Epithelial cell of esophagus (primary cell): ENCODE measurements around the gene HSPA14.

ENCODE experiments used
- DNase-seq: peaks from one replicate; pipeline ENCODE4 v3.0.0; 2010; ENCODE audit warnings: low read depth
- H3K4me3 ChIP-seq: 2 replicates; pipeline ENCODE4 v1.5.1; 2011; ENCODE audit warnings: mild to moderate bottlenecking, low read length, control low read depth
- TF ChIP-seq, protein P1 (sequence below): IDR thresholded peaks from 2 replicates; pipeline ENCODE4 v1.5.1; 2011; ENCODE audit warnings: low read depth, mild to moderate bottlenecking, low read length, control low read depth, inconsistent platforms; ENCODE audit not compliant: insufficient read depth; ENCODE audit errors: missing control alignments

HSPA14 gene

DNA sequence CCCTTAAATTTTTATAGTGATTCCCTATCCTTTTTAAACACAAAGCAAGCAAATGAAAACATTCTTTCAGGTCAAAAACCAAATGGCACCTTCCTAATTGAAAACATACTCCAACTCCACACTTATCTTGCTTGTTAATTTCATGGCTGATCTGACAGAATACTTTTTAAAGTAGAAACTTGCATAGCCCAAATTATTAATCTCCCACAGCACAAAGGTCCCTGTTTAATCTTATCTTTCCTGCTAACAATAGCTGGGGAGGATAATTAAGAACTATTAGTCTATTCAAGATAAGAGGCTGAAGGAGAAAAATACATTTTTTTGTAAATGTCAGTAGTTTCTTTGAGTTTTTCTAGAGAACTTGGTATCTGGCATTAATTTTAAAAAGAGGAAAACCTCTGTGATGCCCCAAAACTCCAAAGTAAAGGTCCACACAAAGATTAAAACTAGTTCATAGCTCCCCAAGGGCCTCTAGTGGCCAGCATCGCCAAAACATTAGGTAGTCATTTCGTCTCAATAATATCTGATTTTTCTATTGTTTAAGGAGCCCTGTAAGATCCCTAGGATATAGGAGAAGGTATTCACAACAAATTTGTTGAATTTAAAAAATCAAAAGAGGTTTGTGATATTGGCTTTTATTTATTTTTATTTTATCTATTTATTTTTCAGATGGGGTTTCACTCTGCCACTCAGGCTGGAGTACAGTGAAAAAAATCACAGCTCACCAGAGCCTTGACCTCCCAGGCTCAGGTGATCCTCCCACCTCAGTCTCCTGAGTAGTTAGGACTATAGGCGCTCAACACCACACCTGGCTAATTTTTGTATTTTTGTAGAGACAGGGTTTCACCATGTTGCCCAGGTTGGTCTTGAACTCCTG lies 15.0 kb upstream of the HSPA14 start:
- TF ChIP-seq, protein P1, sequence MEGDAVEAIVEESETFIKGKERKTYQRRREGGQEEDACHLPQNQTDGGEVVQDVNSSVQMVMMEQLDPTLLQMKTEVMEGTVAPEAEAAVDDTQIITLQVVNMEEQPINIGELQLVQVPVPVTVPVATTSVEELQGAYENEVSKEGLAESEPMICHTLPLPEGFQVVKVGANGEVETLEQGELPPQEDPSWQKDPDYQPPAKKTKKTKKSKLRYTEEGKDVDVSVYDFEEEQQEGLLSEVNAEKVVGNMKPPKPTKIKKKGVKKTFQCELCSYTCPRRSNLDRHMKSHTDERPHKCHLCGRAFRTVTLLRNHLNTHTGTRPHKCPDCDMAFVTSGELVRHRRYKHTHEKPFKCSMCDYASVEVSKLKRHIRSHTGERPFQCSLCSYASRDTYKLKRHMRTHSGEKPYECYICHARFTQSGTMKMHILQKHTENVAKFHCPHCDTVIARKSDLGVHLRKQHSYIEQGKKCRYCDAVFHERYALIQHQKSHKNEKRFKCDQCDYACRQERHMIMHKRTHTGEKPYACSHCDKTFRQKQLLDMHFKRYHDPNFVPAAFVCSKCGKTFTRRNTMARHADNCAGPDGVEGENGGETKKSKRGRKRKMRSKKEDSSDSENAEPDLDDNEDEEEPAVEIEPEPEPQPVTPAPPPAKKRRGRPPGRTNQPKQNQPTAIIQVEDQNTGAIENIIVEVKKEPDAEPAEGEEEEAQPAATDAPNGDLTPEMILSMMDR: peak; percentile 79
- peak; percentile 49 for DNase-seq

DNA sequence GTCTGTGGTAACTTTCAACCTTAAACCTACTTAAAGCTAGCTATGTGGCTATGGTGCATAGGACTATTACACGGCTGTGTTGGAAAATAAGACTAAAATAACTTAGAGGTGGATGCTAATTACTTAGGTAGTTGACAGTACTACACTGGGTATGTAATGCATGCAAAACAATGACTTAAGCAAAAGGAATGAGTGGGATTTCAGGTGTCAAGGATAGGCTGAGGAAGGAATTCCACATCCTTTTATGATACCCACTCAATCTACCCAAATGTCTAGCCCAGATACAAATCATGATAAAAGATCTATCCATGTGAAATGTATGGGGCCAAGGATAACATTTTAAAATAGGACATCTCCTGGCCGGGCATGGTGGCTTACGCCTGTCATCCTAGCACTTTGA lies 14.1 kb upstream of the HSPA14 start:
- TF ChIP-seq, protein P1: no peak
- H3K4me3 ChIP-seq: no peak overlapping the region
- no peak for DNase-seq

More for the DNA sequence above, 15.0 kb upstream of the HSPA14 start:
- H3K4me3 ChIP-seq: no peak overlapping the region

DNA sequence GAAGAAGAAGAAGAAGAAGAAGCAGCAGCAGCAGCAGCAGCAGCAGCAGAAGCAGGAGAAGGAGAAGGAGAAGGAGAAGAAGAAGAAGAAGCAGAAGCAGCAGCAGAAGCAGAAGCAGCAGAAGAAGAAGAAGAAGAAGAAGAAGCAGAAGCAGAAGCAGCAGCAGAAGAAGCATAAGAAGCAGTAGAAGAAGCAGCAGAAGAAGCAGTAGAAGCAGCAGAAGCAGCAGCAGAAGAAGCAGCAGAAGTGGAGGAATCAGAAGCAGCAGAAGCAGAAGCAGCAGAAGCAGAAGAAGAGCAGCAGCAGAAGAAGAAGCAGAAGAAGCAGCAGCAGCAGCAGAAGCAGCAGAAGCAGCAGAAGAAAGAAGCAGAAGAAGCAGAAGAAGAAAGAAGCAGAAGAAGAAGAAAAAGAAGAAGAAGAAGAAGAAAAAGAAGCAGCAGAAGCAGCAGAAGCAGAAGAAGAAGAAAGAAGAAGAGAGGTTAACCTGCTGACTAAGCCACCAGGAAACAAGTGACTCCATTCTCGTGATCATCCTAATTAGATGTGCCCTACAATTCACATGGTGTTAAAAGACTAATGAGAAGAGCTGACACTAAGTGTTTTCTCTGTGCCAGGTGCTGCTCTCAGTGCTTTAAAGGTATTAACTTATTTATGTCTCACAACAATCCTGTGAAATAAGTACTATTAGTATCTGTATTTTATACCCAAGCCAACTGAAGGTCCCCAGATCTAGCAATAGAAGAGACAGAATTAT lies 11.9 kb upstream of the HSPA14 start:
- no peak overlapping the region for H3K4me3 ChIP-seq
- TF ChIP-seq, protein P1: no peak
- DNase-seq: no peak

DNA sequence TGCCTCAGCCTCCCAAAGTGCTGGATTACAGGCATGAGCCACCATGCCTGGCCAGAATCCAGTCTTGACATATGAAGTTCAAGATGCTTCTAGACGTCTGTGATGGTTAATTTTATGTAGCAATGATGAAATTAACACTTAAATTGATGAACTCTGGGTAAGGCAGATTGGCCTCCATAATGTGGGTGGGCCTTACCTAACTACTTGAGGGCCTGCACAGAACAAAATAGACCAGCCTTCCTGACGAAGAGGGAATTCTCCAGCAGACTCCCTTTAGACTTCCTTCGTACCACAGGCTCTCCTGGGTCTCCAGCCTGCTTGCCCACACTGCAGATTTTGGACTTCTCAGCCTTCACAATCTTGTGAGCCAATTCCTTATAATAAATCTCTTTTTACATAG lies 5.0 kb upstream of the HSPA14 start:
- no peak for DNase-seq
- TF ChIP-seq, protein P1: no peak
- no peak overlapping the region for H3K4me3 ChIP-seq

DNA sequence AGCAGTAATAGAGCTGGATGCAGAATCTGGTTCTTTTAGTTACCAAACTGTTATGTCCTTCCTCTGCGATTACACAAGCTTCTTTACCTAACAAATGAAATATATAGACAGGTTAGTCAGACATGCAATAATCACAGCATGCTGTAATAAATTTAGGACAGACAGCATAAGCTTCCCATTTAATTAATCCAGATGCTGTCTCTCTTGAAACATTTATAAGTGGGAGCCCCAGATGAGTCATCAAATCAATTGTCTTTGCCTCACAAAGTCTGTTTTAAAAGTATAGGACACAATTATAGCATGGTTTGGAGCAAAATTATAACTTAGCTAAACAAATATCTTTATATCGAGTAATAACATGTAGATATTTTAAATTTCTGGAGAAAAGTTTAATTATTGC lies 1.9 kb upstream of the HSPA14 start:
- H3K4me3 ChIP-seq: no peak overlapping the region
- TF ChIP-seq, protein P1: no peak
- no peak for DNase-seq

DNA sequence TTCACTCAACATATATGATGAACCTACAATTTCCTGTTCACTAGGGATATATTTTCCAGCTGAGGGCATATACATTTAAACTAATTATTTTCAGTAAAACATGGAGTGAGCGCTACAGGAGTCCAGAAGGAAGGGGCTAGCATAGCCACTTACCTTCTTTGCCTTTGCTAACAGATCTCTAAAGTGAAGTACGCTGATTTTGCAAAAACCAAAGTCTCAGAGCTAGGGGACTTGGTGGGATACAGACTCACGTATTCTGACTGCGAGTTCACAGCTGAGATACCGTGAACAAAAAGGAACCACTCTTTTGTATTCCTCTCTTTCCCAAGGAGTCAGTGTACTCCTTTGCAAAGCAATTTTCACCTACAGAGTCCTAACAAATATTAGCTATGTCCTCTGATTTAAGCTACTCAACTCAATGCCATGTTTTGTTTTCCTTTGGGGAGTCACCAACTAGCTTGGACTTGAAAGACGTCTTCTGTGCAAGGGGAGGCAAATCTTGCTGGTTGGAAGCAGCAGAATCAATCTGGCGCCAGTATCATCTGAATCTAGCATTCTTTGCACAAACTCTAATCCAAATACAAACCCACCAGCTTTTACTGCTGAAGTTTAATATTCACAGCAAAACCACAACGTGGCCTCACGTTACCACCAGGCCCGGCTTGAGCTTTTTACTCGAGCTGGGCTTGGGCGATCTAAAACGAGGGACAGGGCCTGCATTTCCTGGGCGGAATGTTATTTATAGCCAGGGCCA lies 926 bp upstream of the HSPA14 start:
- TF ChIP-seq, protein P1: no peak
- DNase-seq: peak; percentile 54
- peak overlapping the region; percentile 96 for H3K4me3 ChIP-seq
